Endothelial cell of umbilical vein (primary cell): Measurements from ENCODE around the gene C1orf198. TPM values are rescaled to one million over a fixed set of nuclear protein-coding genes. Genes with fewer than 3 reads are reported as not detected.

ENCODE experiments used
- BruUV-seq: library from RNA; stranded (reverse); fragments of 400-500 nt; replicated peaks from 2 replicates; lab custom pipeline; 2021; lab: Mats Ljungman, UMichigan
- CTCF ChIA-PET: fragments of 300-600, 350-600 bp; sonication (Branson Sonifier 250); formaldehyde crosslinking; loops from one replicate; lab custom pipeline; 2021; ENCODE audit warnings: antibody characterized with exemption, inconsistent platforms; lab: Charles Lee
- POLR2A ChIA-PET: fragments of 300-600, 350-600 bp; sonication (Branson Sonifier 250); formaldehyde crosslinking; loops from one replicate; lab custom pipeline; 2021; ENCODE audit warnings: antibody characterized with exemption, inconsistent platforms; lab: Charles Lee
- DNase-seq: peaks from one replicate; pipeline ENCODE4 v3.0.0-alpha.2; 2011; ENCODE audit warnings: low read depth, low spot score
- FAIRE-seq: peaks from 2 replicates; lab custom pipeline; 2011; peaks lifted over from hg19 to GRCh38; lab: Jason Lieb, UNC
- H2AFZ ChIP-seq: 2 replicates; pipeline ENCODE4 v1.6.0; 2012; ENCODE audit warnings: low read depth, low read length, control low read depth, inconsistent platforms
- H3K27ac ChIP-seq: 2 replicates; pipeline ENCODE4 v1.5.1; 2011; ENCODE audit warnings: low read depth, mild to moderate bottlenecking, control low read depth, low read length, moderate library complexity; ENCODE audit not compliant: insufficient read depth
- H3K27me3 ChIP-seq, 2 experiments: 2 replicates each; pipeline versions ENCODE4 v1.6.0 to v1.6.1; 2011; ENCODE audit warnings: low read length in 2 of 2, mixed read lengths in 1 of 2; ENCODE audit not compliant: control insufficient read depth in 2 of 2, insufficient read depth in 2 of 2
- H3K36me3 ChIP-seq, 2 experiments: 2 replicates in 1 of 2; 3 replicates in 1 of 2; pipeline ENCODE4 v1.5.1; 2011; ENCODE audit warnings: low read length in 2 of 2, mild to moderate bottlenecking in 1 of 2, moderate library complexity in 1 of 2; ENCODE audit not compliant: control insufficient read depth in 2 of 2, insufficient read depth in 2 of 2; ENCODE audit errors: extremely low read depth in 1 of 2
- H3K4me1 ChIP-seq: 3 replicates; pipeline ENCODE4 v1.5.1; 2011; ENCODE audit warnings: mild to moderate bottlenecking, low read length; ENCODE audit not compliant: control insufficient read depth, insufficient read depth; ENCODE audit errors: extremely low read depth
- H3K4me2 ChIP-seq: 2 replicates; pipeline ENCODE4 v1.6.1; 2011; ENCODE audit warnings: low read length, control low read depth, mixed read lengths; ENCODE audit not compliant: insufficient read depth
- H3K4me3 ChIP-seq, 3 experiments: fragments of 200-600 bp in 1 of 3; sonication (generic), shearing (Covaris generic) in 1 of 3; replicated peaks in 1 of 3; 2 replicates each; pipeline ENCODE4 v1.5.1; 2011 to 2016; ENCODE audit warnings: control low read depth in 3 of 3, low read length in 3 of 3, mild to moderate bottlenecking in 2 of 3, inconsistent platforms in 1 of 3, low read depth in 1 of 3, moderate library complexity in 1 of 3; ENCODE audit not compliant: insufficient read depth in 1 of 3
- H3K79me2 ChIP-seq: 2 replicates; pipeline ENCODE4 v1.6.0; 2012; ENCODE audit warnings: low read length, inconsistent platforms; ENCODE audit not compliant: control insufficient read depth, insufficient read depth
- H3K9ac ChIP-seq: replicated peaks from 2 replicates; pipeline ENCODE3; 2011; ENCODE audit warnings: low read length, control low read depth; ENCODE audit not compliant: insufficient read depth; ENCODE audit errors: extremely low read depth
- H3K9me1 ChIP-seq: replicated peaks from 3 replicates; pipeline ENCODE4 v1.6.0; 2011; ENCODE audit warnings: mild to moderate bottlenecking, low read length; ENCODE audit not compliant: control insufficient read depth, insufficient read depth; ENCODE audit errors: extremely low read depth
- H3K9me3 ChIP-seq: replicated peaks from 2 replicates; pipeline ENCODE4 v1.5.1; 2012; ENCODE audit warnings: low read length, inconsistent platforms; ENCODE audit not compliant: control insufficient read depth, insufficient read depth
- H4K20me1 ChIP-seq: replicated peaks from 2 replicates; pipeline ENCODE3; 2011; ENCODE audit warnings: mild to moderate bottlenecking, low read length; ENCODE audit not compliant: control insufficient read depth, insufficient read depth; ENCODE audit errors: extremely low read depth
- CTCF ChIP-seq, 2 donors: IDR thresholded peaks; 1 replicate in 1 of 2; 2 replicates in 1 of 2; pipeline ENCODE4 v1.5.1; 2011; ENCODE audit warnings: low read length in 2 of 2, mild to moderate bottlenecking in 2 of 2, moderate library complexity in 2 of 2, control low read depth in 1 of 2, inconsistent platforms in 1 of 2, low read depth in 1 of 2; ENCODE audit not compliant: insufficient read depth in 1 of 2; ENCODE audit errors: extremely low read depth in 1 of 2
- EZH2 ChIP-seq: IDR thresholded peaks from 2 replicates; pipeline ENCODE4 v1.6.1; 2012; ENCODE audit warnings: borderline replicate concordance, low read depth, mild to moderate bottlenecking, moderate library complexity, low read length, inconsistent platforms; ENCODE audit not compliant: severe bottlenecking
- FOS ChIP-seq: IDR thresholded peaks from 2 replicates; pipeline ENCODE4 v1.6.1; 2011; ENCODE audit warnings: mild to moderate bottlenecking, low read length, moderate library complexity, borderline replicate concordance; ENCODE audit not compliant: insufficient read depth
- GATA2 ChIP-seq: IDR thresholded peaks from 2 replicates; pipeline ENCODE4 v1.7.0; 2011; ENCODE audit warnings: low read depth, mild to moderate bottlenecking, moderate library complexity, mixed read lengths, low read length; ENCODE audit not compliant: insufficient read length, insufficient read depth
- JUN ChIP-seq: IDR thresholded peaks from 2 replicates; pipeline ENCODE4 v1.6.1; 2011; ENCODE audit warnings: borderline replicate concordance, low read depth; ENCODE audit not compliant: insufficient read length, insufficient read depth
- MYC ChIP-seq: IDR thresholded peaks from one replicate; pipeline ENCODE4 v1.6.1; 2011; ENCODE audit warnings: mild to moderate bottlenecking, low read depth, low read length
- POLR2A ChIP-seq: IDR thresholded peaks from 2 replicates; pipeline ENCODE4 v1.6.1; 2012; ENCODE audit warnings: low read depth, mild to moderate bottlenecking, control low read depth, low read length
- dilution Hi-C: fragments of 300-500 bp; cut with MboI; formaldehyde crosslinking; loops from one replicate; pipeline ENCODE4 v1.15.0; 2019; ENCODE audit warnings: low sequenced_read_pairs; ENCODE audit not compliant: extremely low pct_ligation_motif_present
- intact Hi-C: fragments of 100-400 bp; cut with micrococcal nuclease; formaldehyde crosslinking; loops from one replicate; pipeline ENCODE4 v1.10.0; 2022
- polyA plus RNA-seq, 4 experiments: library from polyadenylated mRNA; depleted of rRNA in 3 of 4; stranded (reverse) in 3 of 4; unstranded in 1 of 4; fragments of >200 nt; gene quantifications; 2 replicates each; pipeline versions ENCODE4 v1.2.1 to v1.2.3, GENCODE V29; 2011 to 2012; ENCODE audit warnings: missing spikeins in 1 of 4
- total RNA-seq: library from RNA; stranded (reverse); gene quantifications from 2 replicates; pipeline ENCODE4 v1.2.3, GENCODE V29; 2021
- TF ChIP-seq, protein P1 (sequence below): IDR thresholded peaks from 2 replicates; pipeline ENCODE4 v1.6.1; 2011; ENCODE audit not compliant: insufficient read depth, insufficient read length

C1orf198 gene
- total and polyA plus RNA-seq, 2 donors (not counting 3 experiments of a cell fraction or from before 2014, with no cell fraction given): 21.2 to 29.2 TPM

GRCh38 chr1:230828421-230828820 is 39.9 kb downstream of the C1orf198 start:
- H3K9me3 ChIP-seq: no peaks in the 10 kb centered on the region
- no peak overlapping the region for H3K4me3 ChIP-seq
- H3K9ac ChIP-seq: no peak overlapping the region
- TF ChIP-seq CTCF (IDR thresholded peaks at IDR 0.05; ENCODE audit: extremely low read depth in 1 of 2, insufficient read depth in 1 of 2, low read depth in 1 of 2, low read length in 2 of 2) (no peak), FOS (no peak), GATA2 (no peak), JUN (no peak), EZH2 (no peak), MYC (no peak), POLR2A (no peak)
- TF ChIP-seq, protein P1, sequence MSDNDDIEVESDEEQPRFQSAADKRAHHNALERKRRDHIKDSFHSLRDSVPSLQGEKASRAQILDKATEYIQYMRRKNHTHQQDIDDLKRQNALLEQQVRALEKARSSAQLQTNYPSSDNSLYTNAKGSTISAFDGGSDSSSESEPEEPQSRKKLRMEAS: no peak
- DNase-seq: no peak
- no peaks in the 10 kb centered on the region for H3K9me1 ChIP-seq
- H2AFZ ChIP-seq: no peak overlapping the region
- dilution Hi-C loops: no loop called here
- peaks cover 4% of the 10 kb centered on the region for H3K4me1 ChIP-seq
- no TSS peak for BruUV-seq
- ChIA-PET POLR2A (no interaction called here), CTCF (no interaction called here)
- H3K27me3 ChIP-seq: no peaks in the 10 kb centered on the region
- H3K4me2 ChIP-seq: no peak overlapping the region
- intact Hi-C loops: no loop called here
- no peak for FAIRE-seq
- H3K27ac ChIP-seq: no peak overlapping the region
- H3K36me3 ChIP-seq: no peaks in the 10 kb centered on the region
- H3K79me2 ChIP-seq: no peaks in the 10 kb centered on the region
- H4K20me1 ChIP-seq: no peaks in the 10 kb centered on the region
